Measurements from ENCODE around the gene ERGIC1.

The ERGIC1 gene

GRCh38 chr5:172911976-172912375 is 77.9 kb downstream of the ERGIC1 start:
- peaks cover under 1% of the 10 kb centered on the region for H3K4me1 ChIP-seq (ENCODE audit: control insufficient read depth, insufficient read depth, low read length, poor library complexity, severe bottlenecking)
- H3K36me3 ChIP-seq (ENCODE audit: control insufficient read depth, insufficient read depth, low read length) = peaks cover 70% of the 10 kb centered on the region
- H3K27ac ChIP-seq (ENCODE audit: low read depth, low read length, severe bottlenecking) = no peak overlapping the region
- no CpG with 5 or more reads among the region's 1 CpG for WGBS, 2 experiments (ENCODE audit: insufficient coverage in 2 of 2)
- no peak overlapping the region for H3K4me3 ChIP-seq (ENCODE audit: extremely low read depth, insufficient read depth, low read length, poor library complexity, severe bottlenecking)
- H3K9me3 ChIP-seq (ENCODE audit: control insufficient read depth, low read length) = no peaks in the 10 kb centered on the region

GRCh38 chr5:172913117-172913850 is 79.2 kb downstream of the ERGIC1 start:
- H3K4me3 ChIP-seq (ENCODE audit: extremely low read depth, insufficient read depth, low read length, poor library complexity, severe bottlenecking) = no peak overlapping the region
- no peaks in the 10 kb centered on the region for H3K4me1 ChIP-seq (ENCODE audit: control insufficient read depth, insufficient read depth, low read length, poor library complexity, severe bottlenecking)
- H3K36me3 ChIP-seq (ENCODE audit: control insufficient read depth, insufficient read depth, low read length) = peaks cover 74% of the 10 kb centered on the region
- no peaks in the 10 kb centered on the region for H3K9me3 ChIP-seq (ENCODE audit: control insufficient read depth, low read length)
- 93 to 94% methylated on average over 11 of the region's 11 CpGs for WGBS, 2 experiments (ENCODE audit: insufficient coverage in 2 of 2)
- H3K27ac ChIP-seq (ENCODE audit: low read depth, low read length, severe bottlenecking) = no peak overlapping the region

- Histone ChIP-seq H3K27ac (ENCODE audit: low read depth, low read length, severe bottlenecking) (no peak overlapping the region), H3K36me3 (ENCODE audit: control insufficient read depth, insufficient read depth, low read length) (peaks cover 85% of the 10 kb centered on the region), H3K4me1 (ENCODE audit: control insufficient read depth, insufficient read depth, low read length, poor library complexity, severe bottlenecking) (peaks cover 10% of the 10 kb centered on the region), H3K9me3 (ENCODE audit: control insufficient read depth, low read length) (no peaks in the 10 kb centered on the region), H3K4me3 (ENCODE audit: extremely low read depth, insufficient read depth, low read length, poor library complexity, severe bottlenecking) (no peak overlapping the region)
- WGBS, 2 experiments (ENCODE audit: insufficient coverage in 2 of 2) = 91 to 98% methylated on average over 10 of the region's 10 CpGs
These were observed 81.5 kb downstream of the ERGIC1 start for GRCh38 chr5:172915514-172915913.

- H3K4me1 ChIP-seq (ENCODE audit: control insufficient read depth, insufficient read depth, low read length, poor library complexity, severe bottlenecking) = peaks cover 14% of the 10 kb centered on the region
- peaks cover 70% of the 10 kb centered on the region for H3K36me3 ChIP-seq (ENCODE audit: control insufficient read depth, insufficient read depth, low read length)
- H3K9me3 ChIP-seq (ENCODE audit: control insufficient read depth, low read length) = no peaks in the 10 kb centered on the region
- no peak overlapping the region for H3K27ac ChIP-seq (ENCODE audit: low read depth, low read length, severe bottlenecking)
- H3K4me3 ChIP-seq (ENCODE audit: extremely low read depth, insufficient read depth, low read length, poor library complexity, severe bottlenecking) = no peak overlapping the region
- 95% methylated on average over 22 to 25 of the region's 28 CpGs for WGBS, 2 experiments (ENCODE audit: insufficient coverage in 2 of 2)
These were observed 84.6 kb downstream of the ERGIC1 start for GRCh38 chr5:172918421-172919371.

- Histone ChIP-seq H3K4me3 (ENCODE audit: extremely low read depth, insufficient read depth, low read length, poor library complexity, severe bottlenecking) (no peak overlapping the region), H3K36me3 (ENCODE audit: control insufficient read depth, insufficient read depth, low read length) (peaks cover 61% of the 10 kb centered on the region), H3K9me3 (ENCODE audit: control insufficient read depth, low read length) (no peaks in the 10 kb centered on the region), H3K27ac (ENCODE audit: low read depth, low read length, severe bottlenecking) (peak overlapping the region; percentile 64), H3K4me1 (ENCODE audit: control insufficient read depth, insufficient read depth, low read length, poor library complexity, severe bottlenecking) (peaks cover 14% of the 10 kb centered on the region)
- 87 to 93% methylated on average over 13 to 15 of the region's 16 CpGs for WGBS, 2 experiments (ENCODE audit: insufficient coverage in 2 of 2)
These were observed 85.7 kb downstream of the ERGIC1 start for GRCh38 chr5:172919525-172920446.

- peaks cover 59% of the 10 kb centered on the region for H3K36me3 ChIP-seq (ENCODE audit: control insufficient read depth, insufficient read depth, low read length)
- H3K4me3 ChIP-seq (ENCODE audit: extremely low read depth, insufficient read depth, low read length, poor library complexity, severe bottlenecking) = no peak overlapping the region
- peaks cover 14% of the 10 kb centered on the region for H3K4me1 ChIP-seq (ENCODE audit: control insufficient read depth, insufficient read depth, low read length, poor library complexity, severe bottlenecking)
- peak overlapping the region; percentile 64 for H3K27ac ChIP-seq (ENCODE audit: low read depth, low read length, severe bottlenecking)
- no peaks in the 10 kb centered on the region for H3K9me3 ChIP-seq (ENCODE audit: control insufficient read depth, low read length)
- 82% methylated on average over 11 to 13 of the region's 13 CpGs for WGBS, 2 experiments (ENCODE audit: insufficient coverage in 2 of 2)
These were observed 86.4 kb downstream of the ERGIC1 start for GRCh38 chr5:172920447-172920849.

- WGBS, 2 experiments (ENCODE audit: insufficient coverage in 2 of 2) = 90 to 97% methylated on average over 10 to 12 of the region's 12 CpGs
- peaks cover 58% of the 10 kb centered on the region for H3K36me3 ChIP-seq (ENCODE audit: control insufficient read depth, insufficient read depth, low read length)
- no peak overlapping the region for H3K4me3 ChIP-seq (ENCODE audit: extremely low read depth, insufficient read depth, low read length, poor library complexity, severe bottlenecking)
- H3K27ac ChIP-seq (ENCODE audit: low read depth, low read length, severe bottlenecking) = no peak overlapping the region
- peaks cover 14% of the 10 kb centered on the region for H3K4me1 ChIP-seq (ENCODE audit: control insufficient read depth, insufficient read depth, low read length, poor library complexity, severe bottlenecking)
- H3K9me3 ChIP-seq (ENCODE audit: control insufficient read depth, low read length) = no peaks in the 10 kb centered on the region
These were observed 86.9 kb downstream of the ERGIC1 start for GRCh38 chr5:172920995-172921394.

GRCh38 chr5:172921906-172922305 is 87.9 kb downstream of the ERGIC1 start:
- peaks cover 58% of the 10 kb centered on the region for H3K36me3 ChIP-seq (ENCODE audit: control insufficient read depth, insufficient read depth, low read length)
- peaks cover 14% of the 10 kb centered on the region for H3K4me1 ChIP-seq (ENCODE audit: control insufficient read depth, insufficient read depth, low read length, poor library complexity, severe bottlenecking)
- 96 to 97% methylated on average over 7 of the region's 7 CpGs for WGBS, 2 experiments (ENCODE audit: insufficient coverage in 2 of 2)
- H3K27ac ChIP-seq (ENCODE audit: low read depth, low read length, severe bottlenecking) = no peak overlapping the region
- H3K4me3 ChIP-seq (ENCODE audit: extremely low read depth, insufficient read depth, low read length, poor library complexity, severe bottlenecking) = no peak overlapping the region
- no peaks in the 10 kb centered on the region for H3K9me3 ChIP-seq (ENCODE audit: control insufficient read depth, low read length)

GRCh38 chr5:172923539-172923938 is 89.5 kb downstream of the ERGIC1 start:
- Histone ChIP-seq H3K36me3 (ENCODE audit: control insufficient read depth, insufficient read depth, low read length) (peaks cover 51% of the 10 kb centered on the region), H3K27ac (ENCODE audit: low read depth, low read length, severe bottlenecking) (no peak overlapping the region), H3K4me1 (ENCODE audit: control insufficient read depth, insufficient read depth, low read length, poor library complexity, severe bottlenecking) (peaks cover 14% of the 10 kb centered on the region), H3K4me3 (ENCODE audit: extremely low read depth, insufficient read depth, low read length, poor library complexity, severe bottlenecking) (no peak overlapping the region), H3K9me3 (ENCODE audit: control insufficient read depth, low read length) (no peaks in the 10 kb centered on the region)
- WGBS, 2 experiments (ENCODE audit: insufficient coverage in 2 of 2) = 86 to 93% methylated on average over 4 to 5 of the region's 5 CpGs

- 87 to 89% methylated on average over 6 of the region's 9 CpGs for WGBS, 2 experiments (ENCODE audit: insufficient coverage in 2 of 2)
- Histone ChIP-seq H3K36me3 (ENCODE audit: control insufficient read depth, insufficient read depth, low read length) (peaks cover 42% of the 10 kb centered on the region), H3K4me3 (ENCODE audit: extremely low read depth, insufficient read depth, low read length, poor library complexity, severe bottlenecking) (no peak overlapping the region), H3K9me3 (ENCODE audit: control insufficient read depth, low read length) (no peaks in the 10 kb centered on the region), H3K4me1 (ENCODE audit: control insufficient read depth, insufficient read depth, low read length, poor library complexity, severe bottlenecking) (peaks cover 12% of the 10 kb centered on the region), H3K27ac (ENCODE audit: low read depth, low read length, severe bottlenecking) (no peak overlapping the region)
These were observed 91.4 kb downstream of the ERGIC1 start for GRCh38 chr5:172925336-172925948.
